ENCODE data around the gene RAB30. TPM values are rescaled to one million over a fixed set of nuclear protein-coding genes. Genes with fewer than 3 reads are reported as not detected.

RAB30 gene
- total and polyA plus RNA-seq, 2 donors from 2014 or later, result 3.1 to 15.2 TPM

DNA sequence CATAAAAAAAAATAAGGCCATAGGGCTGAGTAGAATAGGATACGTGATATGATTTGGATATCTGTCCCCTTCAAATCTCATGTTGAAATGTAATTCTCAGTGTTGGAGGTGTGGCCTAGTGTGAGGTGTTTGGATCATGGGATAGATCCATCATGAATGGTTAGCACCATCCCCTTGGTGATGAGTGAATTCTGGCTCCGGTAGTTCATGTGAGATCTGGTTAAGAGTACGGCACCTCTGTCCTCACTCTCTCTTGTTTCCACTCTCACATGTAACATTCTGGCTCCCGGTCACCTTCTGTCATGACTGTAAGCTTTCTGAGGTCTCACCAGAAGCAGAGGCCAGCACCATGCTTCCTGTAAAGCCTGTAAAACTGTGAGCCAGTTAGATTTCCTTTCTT lies 45.5 kb downstream of the RAB30 start:
- intact Hi-C loops (cut with DNase I), result no loop called here
- DNase-seq (no peak), FAIRE-seq (no peak)

GRCh38 chr11:83025267-83025704 lies 46.4 kb downstream of the RAB30 start:
- DNase-seq, result no peak
- no peak for FAIRE-seq
- Histone ChIP-seq H3K27me3 (ENCODE audit: control insufficient read depth, insufficient read depth, low read length) (no peaks in the 10 kb centered on the region), H3K27ac (ENCODE audit: low read depth in 2 of 2, low read length in 2 of 2) (no peak overlapping the region), H3K9ac (ENCODE audit: low read length in 3 of 3) (no peak overlapping the region), H3K36me3 (ENCODE audit: control insufficient read depth in 2 of 3, insufficient read depth in 3 of 3, low read length in 3 of 3) (no peaks in the 10 kb centered on the region), H3K4me3 (ENCODE audit: low read length in 3 of 3) (no peak overlapping the region), H3K4me1 (ENCODE audit: control insufficient read depth in 2 of 3, insufficient read depth in 2 of 3, low read depth in 1 of 3, low read length in 3 of 3) (peaks cover 0 to 3% (median 0%) of the 10 kb centered on the region in 3 donors), H3K9me3 (ENCODE audit: control insufficient read depth in 2 of 3, insufficient read depth in 1 of 3, low read length in 3 of 3) (no peaks in the 10 kb centered on the region)
- intact Hi-C loops (cut with DNase I), result no loop called here
- TF ChIP-seq CTCF (IDR thresholded peaks at IDR 0.05; ENCODE audit: borderline replicate concordance, extremely low read depth, insufficient read depth), result no peak

More for the DNA sequence above, 45.5 kb downstream of the RAB30 start:
- no peak for TF ChIP-seq CTCF (IDR thresholded peaks at IDR 0.05; ENCODE audit: borderline replicate concordance, extremely low read depth, insufficient read depth)
- Histone ChIP-seq H3K9ac (ENCODE audit: low read length in 3 of 3) (no peak overlapping the region), H3K9me3 (ENCODE audit: control insufficient read depth in 2 of 3, insufficient read depth in 1 of 3, low read length in 3 of 3) (no peaks in the 10 kb centered on the region), H3K27me3 (ENCODE audit: control insufficient read depth, insufficient read depth, low read length) (no peaks in the 10 kb centered on the region), H3K36me3 (ENCODE audit: control insufficient read depth in 2 of 3, insufficient read depth in 3 of 3, low read length in 3 of 3) (no peaks in the 10 kb centered on the region), H3K27ac (ENCODE audit: low read depth in 2 of 2, low read length in 2 of 2) (no peak overlapping the region), H3K4me1 (ENCODE audit: control insufficient read depth in 2 of 3, insufficient read depth in 2 of 3, low read depth in 1 of 3, low read length in 3 of 3) (peaks cover 0 to 3% (median 0%) of the 10 kb centered on the region in 3 donors), H3K4me3 (ENCODE audit: low read length in 3 of 3) (no peak overlapping the region)

DNA sequence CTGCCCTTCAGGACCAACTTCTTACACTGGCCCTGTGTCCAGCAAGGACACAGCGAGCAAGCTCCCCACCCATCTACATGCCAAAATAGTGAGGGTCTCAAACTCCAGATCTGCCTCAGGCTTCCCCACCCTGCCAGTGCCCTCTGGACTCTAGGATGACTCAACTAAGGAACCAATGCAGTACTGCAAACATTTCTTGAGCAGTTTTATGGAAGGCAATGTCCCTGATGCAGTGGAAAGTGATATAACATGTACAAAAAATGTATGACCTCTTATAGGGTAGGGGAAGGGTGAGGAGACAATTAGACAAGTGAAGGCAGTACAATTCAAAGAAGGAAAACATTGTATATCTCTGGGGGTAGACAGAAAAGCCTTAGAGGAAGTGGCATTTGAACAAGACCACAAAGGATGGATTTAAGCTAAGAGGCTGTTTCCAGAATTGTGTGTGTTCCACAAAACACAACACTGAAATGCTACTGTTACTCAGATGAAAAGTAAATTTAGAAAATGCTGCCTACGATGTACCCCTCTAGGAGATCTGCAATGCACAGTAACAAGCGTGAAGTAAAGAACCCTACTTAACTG lies 47.3 kb downstream of the RAB30 start:
- no peaks in the 10 kb centered on the region for H3K9me3 ChIP-seq (ENCODE audit: control insufficient read depth in 2 of 3, insufficient read depth in 1 of 3, low read length in 3 of 3)
- no peak for TF ChIP-seq CTCF (IDR thresholded peaks at IDR 0.05; ENCODE audit: borderline replicate concordance, extremely low read depth, insufficient read depth)
- DNase-seq (no peak), FAIRE-seq (no peak)
- H3K27ac ChIP-seq (ENCODE audit: low read depth in 2 of 2, low read length in 2 of 2), result no peak overlapping the region
- intact Hi-C loops (cut with DNase I), result no loop called here
- H3K36me3 ChIP-seq (ENCODE audit: control insufficient read depth in 2 of 3, insufficient read depth in 3 of 3, low read length in 3 of 3), result no peaks in the 10 kb centered on the region
- peaks cover 0 to 3% (median 0%) of the 10 kb centered on the region in 3 donors for H3K4me1 ChIP-seq (ENCODE audit: control insufficient read depth in 2 of 3, insufficient read depth in 2 of 3, low read depth in 1 of 3, low read length in 3 of 3)
- H3K9ac ChIP-seq (ENCODE audit: low read length in 3 of 3), result no peak overlapping the region
- H3K27me3 ChIP-seq (ENCODE audit: control insufficient read depth, insufficient read depth, low read length), result no peaks in the 10 kb centered on the region
- H3K4me3 ChIP-seq (ENCODE audit: low read length in 3 of 3), result no peak overlapping the region

DNA sequence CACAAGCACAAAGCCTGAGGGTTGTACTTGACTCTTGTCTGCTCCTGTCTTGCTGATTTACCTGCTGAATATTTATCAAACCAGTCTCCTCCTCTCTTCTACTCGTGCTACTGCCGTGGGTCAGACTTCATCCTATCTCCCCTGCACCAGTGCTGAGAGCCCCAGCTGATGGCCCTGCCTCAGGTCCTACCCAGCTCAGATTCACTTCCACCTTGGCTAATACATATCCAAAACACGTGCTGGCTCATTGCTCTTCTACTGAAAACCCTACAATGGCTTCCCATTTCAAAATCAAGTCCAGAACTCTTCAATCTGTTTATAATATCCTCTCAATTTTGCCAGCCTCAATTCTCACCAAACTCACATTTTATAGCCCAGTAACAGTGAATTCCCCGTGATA lies 48.3 kb downstream of the RAB30 start:
- no peak for TF ChIP-seq CTCF (IDR thresholded peaks at IDR 0.05; ENCODE audit: borderline replicate concordance, extremely low read depth, insufficient read depth)
- Histone ChIP-seq H3K27ac (ENCODE audit: low read depth in 2 of 2, low read length in 2 of 2) (no peak overlapping the region), H3K9ac (ENCODE audit: low read length in 3 of 3) (no peak overlapping the region), H3K4me1 (ENCODE audit: control insufficient read depth in 2 of 3, insufficient read depth in 2 of 3, low read depth in 1 of 3, low read length in 3 of 3) (peaks cover 0 to 3% (median 0%) of the 10 kb centered on the region in 3 donors), H3K27me3 (ENCODE audit: control insufficient read depth, insufficient read depth, low read length) (no peaks in the 10 kb centered on the region), H3K4me3 (ENCODE audit: low read length in 3 of 3) (no peak overlapping the region), H3K9me3 (ENCODE audit: control insufficient read depth in 2 of 3, insufficient read depth in 1 of 3, low read length in 3 of 3) (no peaks in the 10 kb centered on the region), H3K36me3 (ENCODE audit: control insufficient read depth in 2 of 3, insufficient read depth in 3 of 3, low read length in 3 of 3) (no peaks in the 10 kb centered on the region)
- FAIRE-seq, result no peak
- no peak for DNase-seq
- intact Hi-C loops (cut with DNase I), result no loop called here

Data from kidney (tissue), 14 donors.